Measurements from ENCODE around the gene C1QL4.
"Not testable (repeated sequence)": the region's sequence is repeated elsewhere in the genome, so short reads cannot be mapped to it uniquely, and the experiment has no call there.

C1QL4 gene

DNA sequence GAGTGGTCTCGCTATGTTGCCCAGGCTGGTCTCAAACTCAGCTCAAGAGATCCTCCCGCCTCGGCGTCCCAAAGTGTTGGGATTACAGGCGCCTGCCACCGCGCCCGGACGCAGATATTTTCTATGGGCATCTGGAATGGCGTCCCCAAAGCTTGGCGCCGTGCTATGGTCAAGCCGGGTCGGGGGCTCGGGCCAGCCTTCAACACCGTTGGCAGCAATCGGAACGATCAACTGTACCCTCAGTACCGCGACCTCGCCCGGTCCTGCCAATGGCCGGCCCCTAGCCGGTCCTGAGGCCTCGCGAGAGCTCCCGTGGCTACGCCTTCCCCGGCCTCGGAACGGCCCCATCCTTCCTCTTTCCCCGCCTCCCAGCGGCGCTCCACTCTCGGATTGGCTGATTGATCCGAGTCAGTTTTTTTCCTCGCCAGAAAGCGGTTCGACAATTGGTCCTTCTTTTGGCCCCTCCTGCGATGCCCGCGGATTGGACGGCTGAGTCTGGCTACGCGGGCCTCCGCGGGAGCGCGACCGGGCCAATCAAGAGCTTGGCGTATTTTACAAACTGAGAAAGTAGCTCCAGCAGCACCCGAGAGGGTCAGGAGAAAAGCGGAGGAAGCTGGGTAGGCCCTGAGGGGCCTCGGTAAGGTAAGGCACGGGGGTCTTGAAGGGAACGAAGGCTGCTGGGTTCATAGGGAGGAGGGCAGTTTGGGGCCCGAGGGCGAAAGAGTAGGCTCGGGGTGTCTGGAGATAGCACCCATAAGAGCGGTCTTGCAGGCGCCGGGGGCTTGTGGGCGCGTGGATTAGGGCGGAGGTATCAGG, 14.1 kb downstream of the C1QL4 start, which contains the start of gene TROAP:
Gene TROAP, plus strand, starts transcription at position 548 of the 816 bp plus-strand sequence. CDS start 354 bp downstream, outside the sequence.
- TF ChIP-seq, protein P1, sequence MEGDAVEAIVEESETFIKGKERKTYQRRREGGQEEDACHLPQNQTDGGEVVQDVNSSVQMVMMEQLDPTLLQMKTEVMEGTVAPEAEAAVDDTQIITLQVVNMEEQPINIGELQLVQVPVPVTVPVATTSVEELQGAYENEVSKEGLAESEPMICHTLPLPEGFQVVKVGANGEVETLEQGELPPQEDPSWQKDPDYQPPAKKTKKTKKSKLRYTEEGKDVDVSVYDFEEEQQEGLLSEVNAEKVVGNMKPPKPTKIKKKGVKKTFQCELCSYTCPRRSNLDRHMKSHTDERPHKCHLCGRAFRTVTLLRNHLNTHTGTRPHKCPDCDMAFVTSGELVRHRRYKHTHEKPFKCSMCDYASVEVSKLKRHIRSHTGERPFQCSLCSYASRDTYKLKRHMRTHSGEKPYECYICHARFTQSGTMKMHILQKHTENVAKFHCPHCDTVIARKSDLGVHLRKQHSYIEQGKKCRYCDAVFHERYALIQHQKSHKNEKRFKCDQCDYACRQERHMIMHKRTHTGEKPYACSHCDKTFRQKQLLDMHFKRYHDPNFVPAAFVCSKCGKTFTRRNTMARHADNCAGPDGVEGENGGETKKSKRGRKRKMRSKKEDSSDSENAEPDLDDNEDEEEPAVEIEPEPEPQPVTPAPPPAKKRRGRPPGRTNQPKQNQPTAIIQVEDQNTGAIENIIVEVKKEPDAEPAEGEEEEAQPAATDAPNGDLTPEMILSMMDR (conservative IDR thresholded peaks at IDR 0.05): no peak
- H3K27ac ChIP-seq: peak within 1 kb of the TSS; percentile 78

DNA sequence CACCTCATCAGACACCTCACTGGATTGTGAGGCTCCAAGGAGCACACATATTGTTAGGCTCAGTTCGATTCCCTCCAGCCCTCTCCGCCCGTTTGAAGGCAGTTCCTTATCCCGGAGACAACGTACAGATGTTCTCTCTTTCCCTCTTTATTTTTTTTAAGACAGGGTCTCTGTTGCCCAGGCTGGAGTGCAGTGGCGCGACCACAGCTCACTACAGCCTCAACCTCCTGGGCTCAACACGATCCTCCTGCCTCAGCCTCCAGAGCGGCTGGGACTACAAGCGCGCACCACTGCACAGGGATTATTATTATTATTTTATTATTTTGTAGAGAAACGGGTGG, 14.7 kb downstream of the C1QL4 start:
- H3K27ac ChIP-seq: peak overlapping the region; percentile 78
- TF ChIP-seq, protein P1 (conservative IDR thresholded peaks at IDR 0.05): no peak

DNA sequence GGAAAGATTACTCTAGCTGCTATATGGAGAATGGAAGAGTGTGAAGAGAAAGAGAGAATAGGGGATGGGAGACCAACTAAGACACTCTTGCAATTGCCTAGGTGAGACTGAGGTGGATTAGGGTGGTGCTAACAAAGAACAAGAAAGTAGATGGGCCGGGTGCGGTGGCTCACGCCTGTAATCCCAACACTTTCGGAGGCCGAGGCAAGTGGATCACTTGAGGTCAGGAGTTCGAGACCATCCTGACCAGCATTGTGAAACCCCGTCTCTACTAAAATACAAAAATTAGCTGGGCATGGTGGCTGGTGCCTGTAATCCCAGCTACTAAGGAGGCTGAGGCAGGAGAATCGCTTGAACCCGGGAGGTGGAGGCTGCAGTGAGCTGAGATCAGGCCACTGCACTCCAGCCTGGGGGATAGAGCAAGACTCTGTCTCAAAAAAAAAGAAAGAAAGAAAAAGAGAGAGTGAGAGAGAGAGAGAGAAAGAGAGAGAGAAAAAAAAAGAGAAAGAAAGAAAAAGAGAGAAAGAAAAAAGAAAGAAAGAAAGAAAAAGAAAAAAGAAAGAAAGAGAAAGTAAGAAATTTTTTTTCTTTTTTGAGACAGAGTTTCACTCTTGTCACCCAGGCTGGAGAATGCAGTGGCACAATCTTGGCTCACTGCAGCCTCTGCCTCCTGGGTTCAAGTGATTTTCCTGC, 16.4 kb downstream of the C1QL4 start:
- not testable (repeated sequence) for H3K27ac ChIP-seq

DNA sequence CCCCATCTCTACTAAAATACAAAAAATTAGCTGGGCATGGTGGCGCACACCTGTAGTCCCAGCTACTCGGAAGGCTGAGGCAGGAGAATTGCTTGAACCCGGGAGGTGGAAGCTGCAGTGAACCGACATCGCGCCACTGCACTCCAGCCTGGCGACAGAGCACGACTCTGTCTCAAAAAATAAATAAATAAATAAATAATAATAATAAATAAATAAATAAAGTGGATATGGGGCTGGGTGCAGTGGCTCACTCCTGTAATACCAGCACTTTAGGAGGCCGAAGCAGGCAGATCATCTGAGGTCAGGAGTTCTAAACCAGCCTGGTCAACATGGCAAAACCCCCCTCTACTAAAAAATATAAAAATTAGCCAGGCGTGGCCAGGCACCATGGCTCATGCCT, 19.9 kb downstream of the C1QL4 start:
- H3K27ac ChIP-seq: not testable (repeated sequence)

DNA sequence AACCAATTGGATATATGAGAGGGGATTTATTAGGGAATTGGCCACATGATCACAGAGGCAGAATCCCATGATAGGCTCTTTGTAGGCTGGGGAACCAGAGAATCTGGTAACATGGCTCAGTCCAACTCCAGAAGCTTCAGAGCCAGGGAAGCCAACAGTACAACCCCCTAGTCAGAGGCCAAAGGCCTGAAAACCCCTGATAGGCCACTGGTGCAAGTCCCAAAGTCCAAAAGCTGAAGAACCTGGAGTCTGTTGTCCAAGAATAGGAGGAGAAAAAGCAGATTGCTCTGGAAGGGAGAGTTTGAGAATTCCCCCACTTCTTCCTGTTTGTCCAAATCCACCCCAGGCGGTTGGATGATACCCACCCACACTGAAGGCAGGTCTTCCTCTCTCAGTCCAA, 22.2 kb downstream of the C1QL4 start:
- TF ChIP-seq, protein P1 (conservative IDR thresholded peaks at IDR 0.05): no peak
- no peak overlapping the region for H3K27ac ChIP-seq

DNA sequence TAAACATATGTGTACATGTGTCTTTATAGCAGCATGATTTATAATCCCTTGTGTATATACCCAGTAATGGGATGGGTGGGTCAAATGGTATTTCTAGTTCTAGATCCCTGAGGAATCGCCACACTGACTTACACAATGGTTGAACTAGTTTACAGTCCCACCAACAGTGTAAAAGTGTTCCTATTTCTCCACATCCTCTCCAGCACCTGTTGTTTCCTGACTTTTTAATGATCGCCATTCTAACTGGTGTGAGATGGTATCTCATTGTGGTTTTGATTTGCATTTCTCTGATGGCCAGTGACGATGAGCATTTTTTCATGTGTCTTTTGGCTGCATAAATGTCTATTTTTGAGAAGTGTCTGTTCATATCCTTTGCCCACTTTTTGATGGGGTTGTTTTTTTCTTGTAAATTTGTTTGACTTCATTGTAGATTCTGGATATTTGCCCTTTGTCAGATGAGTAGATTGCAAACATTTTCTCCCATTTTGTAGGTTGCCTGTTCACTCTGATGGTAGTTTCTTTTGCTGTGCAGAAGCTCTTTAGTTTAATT, 26.5 kb downstream of the C1QL4 start:
- not testable (repeated sequence) for H3K27ac ChIP-seq

DNA sequence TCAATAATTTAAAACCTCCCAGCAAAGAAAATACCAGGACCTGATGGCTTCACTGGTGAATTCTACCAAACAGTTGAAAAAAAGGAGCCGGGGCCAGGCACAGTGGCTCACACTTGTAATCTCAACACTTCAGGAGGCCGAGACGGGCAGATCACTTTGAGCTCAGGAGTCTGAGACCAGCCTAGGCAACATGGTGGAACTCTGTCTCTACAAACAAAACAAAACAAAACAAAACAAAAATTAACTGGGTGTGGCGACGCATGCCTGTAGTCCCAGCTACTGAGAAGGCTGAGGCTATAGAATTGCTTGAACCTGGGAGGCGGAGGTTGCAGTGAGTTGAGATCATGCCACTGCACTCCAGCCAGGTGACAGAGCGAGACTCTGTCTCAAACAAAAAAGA, 27.6 kb downstream of the C1QL4 start:
- TF ChIP-seq, protein P1 (conservative IDR thresholded peaks at IDR 0.05): no peak
- no peak overlapping the region for H3K27ac ChIP-seq

DNA sequence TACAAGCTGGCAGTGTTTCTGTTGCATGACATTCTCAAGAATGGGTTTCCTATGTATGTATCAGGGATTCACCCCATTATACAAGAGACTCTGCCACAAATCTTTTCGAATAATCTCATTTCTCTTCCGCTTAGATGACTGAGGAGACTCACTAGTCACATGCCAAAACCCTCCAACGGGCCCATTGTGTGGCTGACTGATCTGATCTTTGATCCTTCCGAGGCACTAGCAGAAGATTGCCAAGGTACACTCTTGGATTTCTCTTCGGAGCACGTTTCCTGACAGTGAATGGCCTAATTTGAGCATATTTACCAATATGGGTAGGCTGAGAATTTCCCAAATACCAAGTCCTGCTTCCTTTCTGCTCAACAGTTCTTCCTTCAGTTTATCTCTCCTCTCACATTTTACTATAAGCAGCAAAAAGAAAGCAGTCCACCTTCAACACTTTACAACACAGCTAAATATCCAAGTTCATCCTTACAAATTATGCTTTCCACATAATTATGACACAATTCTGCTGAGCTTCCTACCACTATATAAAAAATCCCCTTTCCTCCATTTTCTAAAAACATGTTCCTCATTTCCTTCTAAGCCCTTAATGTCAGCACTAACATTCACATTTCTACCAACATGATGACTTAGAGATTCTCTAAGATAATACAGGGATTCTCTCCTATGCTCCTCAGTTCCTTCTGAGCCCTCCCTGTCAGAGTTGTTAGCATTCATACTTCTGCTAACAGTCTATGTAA, 31.1 kb downstream of the C1QL4 start:
- H3K27ac ChIP-seq: no peak overlapping the region
- TF ChIP-seq, protein P1 (conservative IDR thresholded peaks at IDR 0.05): no peak

Measured in VCaP (cell line).